K562 (cell line): Measurements from ENCODE around the gene MILR1. TPM values are rescaled to one million over a fixed set of nuclear protein-coding genes. Genes with fewer than 3 reads are reported as not detected.
A peak's percentile ranks its signal among the peaks of the same experiment; 100 is the strongest.

Experiments
- CC2D1A ChIP-seq: fragments of 450-650 bp; IDR thresholded peaks from 2 replicates; pipeline ENCODE4 v1.6.1; 2017; ENCODE audit warnings: mild to moderate bottlenecking
- CTCF ChIP-seq, 3 experiments: IDR thresholded peaks in 2 of 3; conservative IDR thresholded peaks in 1 of 3; 2 replicates each; pipeline ENCODE4 v1.5.1; 2011 to 2012; ENCODE audit warnings: low read length in 3 of 3, mild to moderate bottlenecking in 3 of 3, control low read depth in 2 of 3, improper control_type of control experiment in 1 of 3, inconsistent platforms in 1 of 3, low read depth in 1 of 3, mixed read lengths in 1 of 3, moderate library complexity in 1 of 3; ENCODE audit not compliant: insufficient read depth in 2 of 3
- CTCFL ChIP-seq: IDR thresholded peaks from 2 replicates; pipeline ENCODE4 v1.6.1; 2011; ENCODE audit warnings: borderline replicate concordance, low read depth, mild to moderate bottlenecking, moderate library complexity, low read length; ENCODE audit not compliant: insufficient read depth, poor library complexity, severe bottlenecking
- DEAF1 ChIP-seq: fragments of 450-650 bp; formaldehyde crosslinking; IDR thresholded peaks from 2 replicates; pipeline ENCODE4 v1.4.0; 2020; ENCODE audit warnings: mild to moderate bottlenecking, moderate library complexity
- HDAC3 ChIP-seq: fragments of 450-650 bp; IDR thresholded peaks from 2 replicates; pipeline ENCODE4 v1.6.1; 2018; ENCODE audit warnings: borderline replicate concordance, mild to moderate bottlenecking, moderate library complexity; ENCODE audit not compliant: partially characterized antibody
- LCOR ChIP-seq: sonication (generic); formaldehyde crosslinking; IDR thresholded peaks from 2 replicates; pipeline ENCODE4 v1.8.0; 2022; ENCODE audit warnings: mild to moderate bottlenecking, missing genetic modification reagents
- RCOR1 ChIP-seq, 2 experiments: IDR thresholded peaks; 2 replicates each; pipeline ENCODE4 v1.6.1; 2012; ENCODE audit warnings: low read depth in 2 of 2, low read length in 2 of 2, borderline replicate concordance in 1 of 2, improper control_type of control experiment in 1 of 2
- STAG1 ChIP-seq: sonication (generic); formaldehyde crosslinking; IDR thresholded peaks from 2 replicates; pipeline ENCODE4 v1.5.0; 2020; ENCODE audit warnings: missing genetic modification reagents, borderline replicate concordance
- ZMIZ1 ChIP-seq, 2 experiments: fragments of 150-350 bp in 1 of 2; IDR thresholded peaks; 2 replicates each; pipeline ENCODE4 v1.6.1; 2012 to 2016; ENCODE audit warnings: low read depth in 2 of 2, low read length in 2 of 2, mild to moderate bottlenecking in 1 of 2, moderate library complexity in 1 of 2
- polyA plus RNA-seq, 8 experiments: library from polyadenylated mRNA; depleted of rRNA in 4 of 8; stranded (reverse) in 5 of 8; unstranded in 3 of 8; fragments of >200 nt; fragmentation: Nextera tagmentation in 2 of 8; fragmentation: Illumina TruSeq in 1 of 8; extraction: Ambion mirVana in 2 of 8; extraction: Trizol in 1 of 8; gene quantifications; 2 replicates each; pipeline versions ENCODE4 v1.2.1 to v1.2.3, GENCODE V29; 2011 to 2014; ENCODE audit warnings: inconsistent platforms in 1 of 8, missing spikeins in 1 of 8
- total RNA-seq, 7 experiments: library from RNA; depleted of rRNA in 6 of 7; stranded (reverse); fragments of >200 nt in 6 of 7; fragmentation: Illumina TruSeq in 2 of 7; extraction: Trizol in 2 of 7; gene quantifications; 2 replicates each; pipeline versions ENCODE4 v1.2.1 to v1.2.3, GENCODE V29; 2011 to 2021; ENCODE audit warnings: low replicate concordance in 1 of 7

The MILR1 gene
- total and polyA plus RNA-seq, 9 of the 15 experiments (the other 6 are each of a cell fraction or from before 2014, with no cell fraction given): 3.8 to 14.1 (median 7.1) TPM

- TF ChIP-seq ZMIZ1 (IDR thresholded peaks at IDR 0.05; ENCODE audit: low read depth in 2 of 2, low read length in 2 of 2) (no peak), STAG1 (peak; percentile 64; the same call in 1 of the 2 replicates), DEAF1 (CRISPR knock-in tag) (peak; percentile 89), CTCF (IDR thresholded peaks at IDR 0.05 in 2 of 3, conservative IDR thresholded peaks at IDR 0.05 in 1 of 3; ENCODE audit: insufficient read depth in 2 of 3, low read depth in 1 of 3, low read length in 3 of 3) (peak; percentile 75 to 90 (median 79)), RCOR1 (IDR thresholded peaks at IDR 0.05; ENCODE audit: borderline replicate concordance in 1 of 2, low read depth in 2 of 2, low read length in 2 of 2) (0 out of 4 replicates have a peak, but pooled peaks of 1 of the 2 experiments have one; percentile 34), CTCFL (no peak), LCOR (CRISPR knock-in tag) (peak; percentile 44; the same call in 1 of the 2 replicates), CC2D1A (peak; percentile 57; the same call in 1 of the 2 replicates), HDAC3 (no peak)
These were observed 28.7 kb upstream of the MILR1 start (continued) for GRCh38 chr17:64420143-64420670.
